HL-60/S4 treated with retinoic acid at 250 ng/mL for 4 days and 3 days (cell line): ENCODE results near the gene KIF1A.

ENCODE experiments used
- in situ Hi-C: fragments of 300-500 bp; cut with MboI; formaldehyde crosslinking; loops from 2 replicates; pipeline ENCODE4 v1.7.0; 2022; ENCODE audit warnings: low sequenced_read_pairs

KIF1A gene

GRCh38 chr2:240742602-240743095, 77.4 kb downstream of the KIF1A start:
- in situ Hi-C loops, result no loop called here

DNA sequence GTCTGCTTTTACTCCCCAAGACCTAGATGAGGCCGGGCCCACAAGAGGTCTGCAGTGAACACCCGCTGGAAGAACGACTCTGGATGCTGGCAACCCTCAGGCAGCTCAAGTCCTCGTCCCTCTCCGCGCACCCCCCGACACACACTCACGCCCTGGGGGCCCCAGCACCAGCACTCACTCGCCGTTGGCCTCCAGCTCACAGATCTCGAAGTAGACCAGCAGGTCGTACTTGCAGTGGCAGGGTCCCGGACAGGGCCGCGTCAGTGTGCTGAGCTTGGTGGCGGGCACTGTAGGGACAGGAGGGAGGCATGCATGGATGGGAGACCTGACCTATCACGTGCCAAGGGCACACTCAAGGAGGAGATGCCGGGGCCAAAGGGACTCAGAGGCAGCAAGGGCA, 78.9 kb downstream of the KIF1A start:
- in situ Hi-C loops, result no loop called here

GRCh38 chr2:240739797-240740196, 80.2 kb downstream of the KIF1A start:
- in situ Hi-C loops, result no loop called here

- in situ Hi-C loops, result no loop called here
Measured at GRCh38 chr2:240737958-240738357, 82.1 kb downstream of the KIF1A start.

DNA sequence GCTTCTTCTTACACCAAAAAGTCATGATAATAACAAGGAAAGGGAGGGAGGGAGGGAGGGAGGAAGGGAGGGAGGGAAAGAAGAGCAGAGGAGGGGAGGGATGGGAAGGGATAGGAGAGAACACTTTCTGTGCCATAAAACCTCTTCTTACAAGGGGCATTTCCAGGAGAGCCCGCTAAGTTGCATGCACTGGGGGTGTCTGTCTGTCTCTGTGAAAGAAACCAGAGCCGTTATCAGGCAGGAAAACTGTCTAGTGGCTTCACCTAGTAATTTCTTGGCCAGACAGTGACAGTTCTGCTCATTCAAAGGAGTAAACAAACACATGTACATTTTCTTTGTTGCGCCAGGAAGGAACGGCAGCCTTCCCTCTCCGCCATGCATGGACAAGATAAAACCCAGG, 82.5 kb downstream of the KIF1A start:
- in situ Hi-C loops, result no loop called here

- in situ Hi-C loops, result no loop called here
Measured at GRCh38 chr2:240736281-240737250, 83.5 kb downstream of the KIF1A start.

GRCh38 chr2:240735476-240735875, 84.5 kb downstream of the KIF1A start:
- in situ Hi-C loops, result no loop called here

GRCh38 chr2:240734756-240735155, 85.3 kb downstream of the KIF1A start:
- in situ Hi-C loops, result no loop called here

GRCh38 chr2:240733803-240734495, 86.1 kb downstream of the KIF1A start:
- in situ Hi-C loops, result no loop called here

GRCh38 chr2:240732911-240733622, 87.0 kb downstream of the KIF1A start:
- in situ Hi-C loops, result no loop called here

- in situ Hi-C loops, result no loop called here
Measured at GRCh38 chr2:240732184-240732583, 87.8 kb downstream of the KIF1A start.

DNA sequence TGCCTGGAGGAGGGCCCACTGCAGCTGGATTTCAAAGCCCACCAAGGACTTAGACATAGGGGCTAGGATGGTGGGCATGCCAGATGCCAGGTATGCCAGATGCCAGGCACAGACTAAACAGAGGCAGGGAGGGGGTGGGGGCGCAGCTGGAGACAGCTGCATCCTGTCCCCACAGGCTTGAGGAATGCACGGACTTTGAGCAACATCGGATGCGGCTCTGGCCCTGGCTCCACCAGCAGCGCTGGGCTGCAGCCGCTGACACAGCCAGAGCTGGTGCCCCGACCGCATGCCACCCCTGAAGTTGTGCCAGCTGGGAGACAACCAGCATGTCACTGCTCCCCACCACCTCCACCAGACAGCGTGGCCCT, 88.9 kb downstream of the KIF1A start:
- in situ Hi-C loops, result no loop called here

GRCh38 chr2:240730501-240731177, 89.4 kb downstream of the KIF1A start:
- in situ Hi-C loops, result no loop called here

GRCh38 chr2:240728827-240729226, 91.2 kb downstream of the KIF1A start:
- in situ Hi-C loops, result no loop called here

DNA sequence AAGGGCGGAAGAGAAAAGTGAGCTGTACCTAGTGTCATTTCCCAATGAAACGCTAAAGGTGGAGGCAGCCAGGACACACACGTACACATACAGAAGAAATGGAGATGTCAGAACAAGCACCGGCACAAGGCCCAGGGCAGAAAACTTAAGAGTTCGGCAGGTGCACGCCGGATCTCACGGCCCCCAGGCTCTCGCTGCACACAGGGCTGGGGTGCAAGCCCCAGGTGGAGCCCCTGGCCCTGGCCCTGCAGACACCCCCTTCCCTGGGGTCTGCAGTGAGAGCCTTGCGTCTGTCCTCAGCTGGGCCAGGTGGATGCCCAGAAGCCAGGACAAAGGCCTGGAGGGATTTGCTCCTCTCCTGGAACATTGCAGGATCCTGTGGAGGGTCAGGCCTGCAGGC, 91.7 kb downstream of the KIF1A start:
- in situ Hi-C loops, result no loop called here

DNA sequence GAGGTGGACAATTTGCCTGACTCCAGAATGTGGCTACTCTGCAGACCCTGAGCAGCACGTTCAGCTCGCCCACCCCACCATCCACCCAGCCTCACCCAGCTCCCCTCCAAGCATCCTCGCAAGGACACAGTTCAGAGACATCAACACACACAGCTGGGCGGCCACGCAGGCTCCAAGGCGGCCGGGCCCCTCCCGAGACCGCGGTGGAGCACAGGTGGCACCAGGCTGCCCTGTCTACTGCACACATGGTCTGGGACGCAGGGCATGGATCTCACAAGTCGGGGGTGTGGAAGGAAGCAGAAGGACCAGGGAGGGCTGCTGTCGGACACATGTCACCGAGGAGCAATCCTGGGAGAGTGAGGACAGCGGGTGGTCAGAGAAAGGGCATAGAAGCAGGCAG, 92.1 kb downstream of the KIF1A start:
- in situ Hi-C loops, result no loop called here

DNA sequence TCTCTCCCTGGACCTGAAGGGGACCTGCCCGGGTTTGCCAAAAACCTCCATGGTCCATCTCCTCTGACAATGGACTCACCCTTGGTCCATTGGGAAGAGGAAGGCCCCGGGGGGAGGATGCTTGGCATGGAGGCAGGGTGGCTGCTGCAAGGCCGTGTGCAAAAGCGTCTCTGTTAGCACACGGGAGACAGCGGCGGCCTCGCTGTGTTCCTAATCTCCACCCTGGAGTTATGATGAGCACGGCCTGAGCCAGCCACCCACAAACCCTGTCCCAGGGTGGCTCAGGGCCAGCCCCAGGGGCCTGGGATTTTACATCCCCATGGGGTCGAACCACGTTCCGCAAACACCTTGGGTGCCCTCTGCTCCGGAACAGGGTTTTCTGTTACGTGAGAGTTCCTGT, 92.6 kb downstream of the KIF1A start:
- in situ Hi-C loops, result no loop called here

DNA sequence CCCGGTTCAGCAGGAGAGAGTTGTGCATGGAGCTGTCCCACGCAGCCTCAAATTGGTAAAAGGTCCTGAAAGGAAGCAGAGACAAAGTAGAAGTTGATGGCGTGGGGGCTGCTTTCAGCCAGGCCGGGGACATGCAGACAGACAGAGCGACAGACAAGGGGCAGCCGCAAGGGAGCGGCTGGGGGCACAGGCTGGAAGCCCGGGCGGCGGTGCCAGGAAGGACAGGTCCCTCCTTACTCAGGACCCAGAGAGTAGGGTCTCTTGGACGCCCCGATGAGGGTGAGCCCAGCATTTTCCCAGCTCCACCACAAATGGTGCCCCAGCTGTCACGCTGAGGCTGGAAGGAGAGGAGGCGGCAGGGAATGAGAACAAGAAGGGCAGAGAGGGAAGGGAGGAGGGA, 93.1 kb downstream of the KIF1A start:
- in situ Hi-C loops, result no loop called here

- in situ Hi-C loops, result no loop called here
Measured at GRCh38 chr2:240725671-240726070, 94.3 kb downstream of the KIF1A start.

DNA sequence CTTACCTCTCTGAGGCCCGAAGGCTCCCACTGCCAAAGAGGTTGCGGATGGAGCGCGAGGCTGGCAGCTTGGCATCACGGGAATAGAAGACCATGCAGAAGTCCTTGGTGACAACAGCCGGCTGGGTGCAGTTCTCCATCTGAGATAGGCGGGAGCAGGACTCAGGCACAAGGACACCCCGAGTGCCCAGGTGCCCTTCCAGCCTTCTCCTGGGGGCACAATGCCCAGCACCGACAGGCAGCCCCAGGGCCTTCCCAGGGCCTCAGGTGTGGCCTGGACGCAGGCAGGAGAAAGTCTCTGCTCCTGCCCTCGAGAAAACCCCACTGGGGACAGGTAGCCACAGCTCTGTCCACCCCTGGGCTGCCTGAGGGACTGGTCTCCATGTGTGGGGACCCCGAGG, 94.8 kb downstream of the KIF1A start:
- in situ Hi-C loops, result no loop called here

DNA sequence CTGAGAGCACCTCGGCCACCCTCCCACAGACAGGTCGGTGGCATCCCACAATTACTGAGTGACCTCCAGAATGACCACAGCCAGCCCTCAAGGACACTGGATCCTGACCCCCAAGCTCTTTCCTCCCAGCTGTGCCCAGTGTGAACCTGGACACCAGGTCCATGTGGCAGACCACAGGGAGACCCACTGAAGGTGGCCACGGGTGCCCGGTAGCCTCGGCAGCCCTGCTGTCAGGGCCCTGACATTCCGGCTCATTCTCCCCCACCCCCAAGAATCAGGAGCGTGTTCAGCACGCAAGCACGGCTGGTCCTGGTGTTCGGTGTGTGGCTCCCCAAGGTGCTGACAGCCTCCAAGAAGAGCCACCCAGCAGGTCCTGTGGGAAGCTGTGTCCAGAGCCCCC, 95.6 kb downstream of the KIF1A start:
- in situ Hi-C loops, result no loop called here
